NCI-H128 (cell line): ENCODE data around the gene SEMA3B.

Experiments used
- DNase-seq: peaks from one replicate; lab custom pipeline; 2025; ENCODE audit not compliant: unreplicated experiment; lab: John Stamatoyannopoulos, UW

The SEMA3B gene

DNA sequence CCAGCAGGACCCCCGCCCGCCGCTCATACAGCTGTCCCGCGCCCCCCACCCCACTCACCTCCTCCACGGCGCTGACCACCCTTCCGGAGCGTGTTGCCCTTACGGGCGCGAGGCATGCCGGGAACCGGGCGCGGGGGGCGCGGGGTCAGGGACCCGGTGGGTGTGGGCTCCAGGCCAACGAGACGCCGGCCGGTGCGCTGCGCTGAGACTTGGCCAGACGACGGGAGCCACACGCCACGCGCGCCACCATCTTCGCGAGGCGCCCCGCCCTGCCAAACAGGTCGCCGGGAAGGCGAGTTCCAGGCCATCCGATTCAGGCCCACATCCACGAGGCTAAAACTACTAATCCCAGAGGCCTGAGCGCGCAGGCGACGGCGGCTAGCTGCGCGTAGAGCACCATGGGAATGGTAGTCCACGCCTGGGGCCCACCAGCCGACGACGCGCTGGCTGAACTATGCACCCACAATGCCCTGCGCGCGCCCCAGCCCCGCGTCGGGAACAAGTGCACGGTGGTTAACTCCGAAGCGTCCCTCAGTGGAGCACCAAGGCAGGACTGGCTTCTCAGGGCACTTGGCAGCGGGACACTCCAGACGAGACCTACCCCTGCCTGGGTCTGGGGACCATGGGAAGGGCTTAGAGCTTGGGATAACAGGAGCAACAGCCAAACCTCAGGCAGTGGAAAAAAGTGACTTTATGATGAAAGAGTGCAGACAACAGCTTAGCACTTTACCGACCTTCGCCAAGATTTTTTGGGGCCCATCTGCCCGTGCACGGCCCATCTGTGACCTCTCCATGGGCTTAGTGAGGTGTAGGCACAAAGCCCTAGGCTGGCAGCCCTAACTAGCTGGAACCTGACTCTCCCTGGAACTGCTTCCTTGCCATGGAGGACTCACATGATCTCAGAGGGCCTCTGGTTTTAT is 23.5 kb downstream of the SEMA3B start, which contains the start of gene IFRD2:
TSS of gene IFRD2 (minus strand) at position 271 of the 920 bp plus-strand sequence. CDS start at position 116, 155 bp downstream.
- peak; percentile 75 for DNase-seq

DNA sequence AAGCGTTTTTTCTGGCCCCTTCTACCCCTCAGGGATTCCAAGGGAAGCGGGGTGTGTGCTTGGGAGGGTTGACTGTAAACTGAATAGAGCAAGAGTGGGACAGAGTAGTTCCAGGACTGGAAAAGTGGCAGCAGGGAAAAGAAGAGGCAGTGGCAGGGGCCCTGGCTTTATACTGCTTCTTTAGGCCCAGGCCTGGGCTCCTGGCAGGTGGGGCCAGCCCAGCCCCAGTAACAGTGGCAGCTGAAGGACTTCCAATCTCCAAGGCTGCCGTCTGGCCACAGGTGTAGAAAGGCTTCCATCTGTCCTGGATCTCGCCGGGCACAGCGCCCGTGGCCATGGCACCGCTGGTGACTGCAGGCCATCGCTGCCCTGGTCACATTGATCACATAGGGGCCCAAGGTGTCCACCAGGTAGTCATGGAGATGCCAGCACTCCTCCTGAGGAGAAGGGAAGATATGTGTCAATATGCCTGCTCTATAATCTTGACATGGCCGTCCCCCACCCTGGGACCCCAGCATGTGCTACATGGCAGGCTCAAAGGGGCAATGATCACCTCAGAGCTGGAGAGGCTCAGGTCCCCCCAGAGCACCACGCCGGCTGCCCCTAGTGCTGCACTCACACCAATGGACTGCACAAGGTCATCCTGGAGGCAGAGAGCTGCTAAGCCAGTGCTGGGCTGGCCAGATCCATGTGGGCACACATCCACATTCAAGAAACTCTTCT is 24.3 kb downstream of the SEMA3B start:
- no peak for DNase-seq

DNA sequence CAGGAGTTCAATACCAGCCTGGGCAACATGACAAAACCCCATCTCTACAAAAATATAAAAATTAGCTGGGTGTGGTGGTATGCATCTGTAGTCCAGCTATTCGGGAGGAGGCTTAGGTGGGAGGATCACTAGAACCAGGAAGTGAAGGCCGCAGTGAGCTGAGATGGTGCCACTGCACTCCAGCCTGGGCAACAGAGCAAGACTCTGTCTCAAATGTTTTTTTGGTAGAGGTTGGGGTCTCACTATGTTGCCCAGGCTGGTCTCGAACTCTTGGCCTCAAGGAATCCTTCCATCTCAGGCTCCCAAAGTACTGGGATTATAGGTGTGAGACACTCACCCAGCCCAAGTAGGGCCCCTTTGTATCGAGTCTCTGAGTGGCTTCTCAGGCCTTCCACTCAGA is 25.1 kb downstream of the SEMA3B start:
- no peak for DNase-seq

DNA sequence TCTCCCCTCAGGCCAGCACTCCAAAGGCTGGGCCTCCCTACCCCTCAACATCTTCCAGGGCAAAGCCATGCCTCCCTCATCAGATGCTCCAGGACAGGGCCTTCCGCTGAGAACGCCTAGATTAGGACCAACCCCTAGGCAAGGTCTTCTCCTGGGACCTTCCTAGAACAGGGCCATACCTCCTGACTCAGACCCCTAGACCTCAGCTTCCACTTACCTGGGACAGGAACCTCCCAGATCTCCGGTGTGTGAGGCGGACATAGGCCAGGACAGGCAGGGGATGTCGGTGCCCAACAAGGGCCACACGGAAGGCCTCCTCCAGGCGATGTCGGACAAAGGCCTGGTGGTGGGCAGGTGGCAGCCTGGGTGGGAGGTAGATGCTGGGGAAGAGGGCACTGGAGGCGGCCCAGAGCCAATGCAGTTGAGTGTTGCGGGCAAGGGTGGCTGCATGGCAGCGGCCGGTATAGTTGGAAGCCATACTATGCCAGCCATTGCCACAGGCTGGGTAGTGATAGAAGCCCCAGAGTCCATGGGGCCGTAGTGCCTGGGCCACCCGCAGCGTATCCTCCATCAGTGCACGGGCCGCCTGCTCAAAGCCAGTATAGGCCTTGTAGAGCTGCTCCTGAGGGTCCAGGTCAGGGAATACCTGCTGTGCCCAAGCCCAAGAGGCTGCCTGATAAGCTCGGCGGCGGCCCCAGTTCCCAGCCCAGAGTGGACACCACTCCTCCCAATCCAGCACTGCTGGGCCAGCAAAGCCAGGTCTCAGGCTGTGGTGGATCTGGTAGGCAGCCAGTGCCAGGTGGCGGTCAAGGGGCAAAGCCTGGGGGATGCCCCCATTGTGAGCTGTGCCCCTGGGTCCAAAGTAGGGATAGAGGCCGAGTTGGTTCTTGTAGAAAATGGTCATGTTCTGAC is 25.8 kb downstream of the SEMA3B start:
- DNase-seq, result no peak

DNA sequence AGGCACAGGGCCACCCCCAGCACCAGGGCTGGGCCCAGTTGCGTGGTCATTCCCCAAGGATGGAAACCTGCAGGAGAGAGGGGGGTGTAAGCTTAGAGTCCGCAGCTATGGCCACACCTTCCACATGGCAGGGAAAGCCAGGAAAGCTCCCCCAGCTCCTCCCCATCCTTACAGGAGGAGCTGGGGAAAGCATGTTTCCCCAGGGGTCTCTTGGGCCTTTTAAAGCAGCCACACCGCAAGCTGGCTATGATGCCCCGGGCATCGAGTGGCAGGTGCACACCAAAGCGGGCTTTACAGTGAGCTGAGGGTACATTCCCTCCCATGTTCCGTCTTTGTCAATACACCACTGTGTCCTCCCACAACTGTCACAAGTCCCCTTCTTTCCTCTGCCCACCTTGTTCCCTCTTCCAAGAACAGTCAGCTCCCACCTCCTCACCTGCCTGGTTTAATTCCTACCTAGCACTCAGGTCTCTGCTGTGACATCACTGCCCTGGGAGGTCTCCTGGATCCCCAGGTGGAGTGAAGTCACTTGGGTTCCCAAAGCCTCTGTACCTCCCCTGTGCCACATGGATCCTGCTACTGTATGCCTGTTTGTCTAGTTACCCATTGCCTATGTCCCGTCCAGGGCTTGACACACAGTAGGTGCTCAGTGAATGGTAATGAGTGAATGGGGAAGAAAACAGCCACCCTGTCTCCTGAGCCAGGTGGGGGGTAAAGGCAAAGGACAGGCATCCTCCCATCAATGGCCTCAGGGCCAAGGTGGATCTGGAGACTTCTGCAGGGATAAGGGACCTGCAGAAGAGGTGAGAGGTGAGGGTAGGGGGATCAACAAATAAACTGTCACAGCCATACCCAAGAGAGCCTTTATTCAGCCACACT is 26.8 kb downstream of the SEMA3B start:
- DNase-seq, result no peak

DNA sequence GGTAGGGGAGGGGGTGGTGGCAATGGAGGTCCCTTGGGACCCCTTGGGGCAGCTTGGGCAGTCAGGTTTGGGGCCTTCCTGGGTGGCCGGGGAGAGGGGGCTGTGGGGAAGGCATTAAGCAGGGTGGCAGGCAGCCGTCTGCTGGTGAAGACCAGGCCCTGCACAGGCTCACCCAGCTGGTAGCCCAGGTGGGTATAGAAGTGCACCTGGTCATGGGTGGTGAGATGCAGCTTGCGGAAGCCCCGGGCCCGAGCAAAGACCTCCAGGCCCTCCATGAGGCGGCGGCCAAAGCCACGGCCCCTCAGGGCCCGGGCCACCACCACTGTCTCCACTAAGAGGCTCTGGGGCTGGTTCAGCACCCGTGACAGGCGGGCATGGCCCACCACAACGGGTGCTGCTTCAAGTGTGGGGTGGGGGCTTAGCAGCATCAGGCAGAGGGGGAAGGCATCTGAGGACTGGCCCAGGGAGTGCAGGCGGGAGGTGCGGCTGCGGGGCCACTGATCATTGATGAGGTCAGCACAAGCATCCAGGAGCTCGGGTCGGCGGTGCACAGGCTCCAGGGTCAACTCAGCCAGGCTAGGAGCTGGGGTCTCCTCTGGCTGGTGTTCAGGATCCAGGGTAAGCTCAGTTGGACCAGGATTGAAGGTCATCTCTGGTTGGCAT is 27.9 kb downstream of the SEMA3B start:
- no peak for DNase-seq

DNA sequence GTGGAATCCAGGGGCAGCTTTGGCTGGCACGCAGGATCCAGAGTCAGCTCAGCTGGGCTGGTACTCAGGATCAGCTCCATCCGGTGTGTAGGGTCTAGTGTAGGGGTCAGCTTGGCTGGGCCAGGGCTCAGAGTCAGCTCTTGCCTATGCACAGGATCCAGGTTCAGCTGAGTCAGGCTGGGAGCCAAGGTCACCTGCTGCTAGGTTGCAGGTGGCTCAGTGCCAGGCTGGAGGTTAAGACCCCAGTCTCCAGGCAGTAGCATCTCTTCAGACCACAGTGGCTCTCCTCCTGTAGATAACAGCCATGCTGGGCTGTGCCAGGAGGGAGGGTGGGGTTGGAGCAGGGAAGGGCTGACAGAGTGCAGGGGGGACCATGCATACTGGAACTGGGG is 28.4 kb downstream of the SEMA3B start:
- no peak for DNase-seq

DNA sequence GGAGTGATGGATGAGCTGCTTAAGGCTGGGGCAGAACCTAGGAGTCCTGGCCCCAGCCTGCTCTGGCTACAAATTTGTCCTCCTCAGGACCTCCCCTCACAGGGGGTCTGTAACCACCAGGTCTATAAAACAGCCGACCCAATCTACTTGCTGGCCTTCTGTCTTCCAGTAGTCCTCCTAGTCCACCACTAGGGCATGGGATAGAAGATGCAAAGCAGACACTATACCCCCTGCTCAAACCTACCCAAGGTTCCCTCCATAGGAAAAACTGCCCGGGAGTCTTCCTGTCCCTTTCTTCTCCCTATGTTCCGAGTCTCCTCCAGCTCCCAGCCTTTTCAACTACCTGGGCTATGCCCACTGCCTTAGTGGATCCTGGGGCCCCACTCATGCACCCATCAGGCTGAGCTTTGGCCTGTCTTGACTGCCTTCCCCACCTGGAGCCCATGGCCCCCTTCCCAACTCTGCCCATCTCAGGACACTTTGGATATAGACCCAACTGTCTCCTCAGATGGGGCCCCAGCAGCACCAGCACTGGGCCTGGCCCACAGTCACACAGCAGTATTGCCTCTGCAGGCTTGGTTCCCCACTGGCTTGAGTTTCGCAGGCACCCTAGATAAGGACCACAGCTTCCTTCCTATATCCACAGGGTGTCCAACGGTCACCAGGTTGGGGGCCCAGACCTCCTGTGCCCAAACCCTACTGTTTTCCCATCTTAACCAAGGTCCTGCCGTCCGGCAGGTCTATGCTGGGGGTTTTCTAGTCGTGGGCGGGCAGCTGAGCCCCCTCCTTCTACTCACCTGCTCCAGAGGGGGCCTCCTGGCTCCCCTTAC is 29.2 kb downstream of the SEMA3B start:
- no peak for DNase-seq

DNA sequence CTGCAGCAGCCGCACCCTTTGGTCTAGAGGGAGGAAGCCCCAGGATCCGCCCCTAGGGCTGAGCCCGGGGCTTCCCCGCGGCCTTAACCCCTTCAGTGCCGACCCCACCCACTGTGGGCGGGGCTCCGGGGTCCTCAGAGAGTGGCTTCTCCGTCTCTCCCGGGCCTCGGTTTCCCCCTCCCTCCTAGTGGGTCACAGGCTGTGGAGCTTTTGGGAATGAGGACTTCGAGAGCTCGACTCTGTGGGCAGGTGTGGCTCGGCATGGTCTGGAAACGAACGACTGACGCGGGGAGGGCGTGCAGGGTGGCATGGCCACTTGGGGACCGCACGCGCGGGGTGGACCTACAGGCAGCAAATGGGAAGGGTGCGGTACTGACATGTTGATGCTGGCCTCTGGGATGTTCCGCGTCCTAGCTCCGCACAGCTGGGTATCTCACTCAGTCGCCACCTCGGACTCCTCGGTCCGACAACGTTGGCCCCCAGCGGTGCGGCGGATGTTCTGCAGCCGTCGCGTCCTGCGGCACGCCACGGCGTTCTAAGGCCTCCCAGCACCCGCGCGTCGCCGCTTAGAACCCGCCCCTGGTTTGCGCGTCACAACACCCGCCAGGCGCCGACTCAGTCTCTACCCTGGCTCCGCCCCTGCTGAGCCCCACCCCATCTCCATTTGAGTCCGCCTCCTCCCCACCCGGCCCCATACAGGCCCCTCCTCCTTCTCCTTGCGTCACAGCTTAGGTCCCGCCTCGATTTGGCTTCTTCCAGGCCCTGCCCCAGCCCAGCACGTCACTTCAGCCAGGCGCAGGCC is 30.1 kb downstream of the SEMA3B start, which contains the start of the genes HYAL3 and NAA80:
TSS of gene HYAL3 (minus strand) at position 570 of the 802 bp plus-strand sequence. CDS start 3,803 bp downstream, outside the sequence.
TSS of gene NAA80 (minus strand) at position 570 of the 802 bp plus-strand sequence. CDS start 1,942 bp downstream, outside the sequence.
- peak; percentile 91 for DNase-seq

DNA sequence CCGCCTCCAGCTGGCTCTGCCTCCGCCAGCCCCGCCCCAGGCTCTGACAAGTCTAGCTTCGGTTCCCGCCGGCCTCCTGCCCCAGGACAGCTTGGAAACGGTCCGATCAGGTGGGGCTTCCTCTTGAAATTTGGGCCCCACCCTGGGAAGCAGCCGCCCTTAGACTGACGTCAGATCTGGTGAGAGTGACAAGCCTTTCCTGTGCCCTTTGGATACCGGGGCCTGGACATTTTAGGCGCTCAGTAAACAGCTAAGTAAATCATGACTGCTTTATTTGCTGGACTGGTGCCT is 30.6 kb downstream of the SEMA3B start:
- no peak for DNase-seq

DNA sequence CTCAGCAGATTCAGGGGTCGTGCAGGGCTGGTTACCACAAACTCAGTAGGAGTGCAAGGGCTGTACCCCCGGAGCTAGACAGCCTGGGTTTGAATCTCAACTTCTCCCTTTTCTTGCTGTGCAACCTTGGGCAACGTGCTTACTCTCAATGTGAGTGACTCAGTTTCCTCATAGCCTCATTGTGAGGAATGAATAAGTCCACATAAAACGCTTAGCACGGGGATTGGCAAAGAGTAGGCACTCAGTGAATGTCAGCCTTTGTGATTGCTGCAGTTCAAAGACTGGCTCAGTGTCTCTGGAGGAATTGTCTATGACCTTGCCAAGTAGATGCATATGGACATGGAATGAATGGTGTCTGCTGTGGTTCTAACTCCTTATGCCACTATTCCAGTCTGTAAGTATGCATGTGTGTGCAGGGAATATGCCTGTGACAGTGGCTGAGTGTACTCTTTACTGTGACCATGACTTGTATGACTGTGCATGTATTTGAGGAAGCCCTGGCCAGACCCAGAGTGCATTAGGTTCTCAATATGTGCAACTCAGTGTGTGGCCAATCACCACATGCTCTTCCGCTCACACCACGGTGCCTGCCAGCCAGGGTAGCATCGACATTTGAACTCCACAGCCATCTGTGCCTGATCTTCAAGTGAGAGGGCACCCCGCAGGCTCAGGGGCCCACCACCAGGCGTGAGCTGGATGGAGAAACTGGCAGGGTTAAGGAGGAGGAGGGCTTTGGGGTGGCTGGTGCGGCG is 31.2 kb downstream of the SEMA3B start:
- no peak for DNase-seq

DNA sequence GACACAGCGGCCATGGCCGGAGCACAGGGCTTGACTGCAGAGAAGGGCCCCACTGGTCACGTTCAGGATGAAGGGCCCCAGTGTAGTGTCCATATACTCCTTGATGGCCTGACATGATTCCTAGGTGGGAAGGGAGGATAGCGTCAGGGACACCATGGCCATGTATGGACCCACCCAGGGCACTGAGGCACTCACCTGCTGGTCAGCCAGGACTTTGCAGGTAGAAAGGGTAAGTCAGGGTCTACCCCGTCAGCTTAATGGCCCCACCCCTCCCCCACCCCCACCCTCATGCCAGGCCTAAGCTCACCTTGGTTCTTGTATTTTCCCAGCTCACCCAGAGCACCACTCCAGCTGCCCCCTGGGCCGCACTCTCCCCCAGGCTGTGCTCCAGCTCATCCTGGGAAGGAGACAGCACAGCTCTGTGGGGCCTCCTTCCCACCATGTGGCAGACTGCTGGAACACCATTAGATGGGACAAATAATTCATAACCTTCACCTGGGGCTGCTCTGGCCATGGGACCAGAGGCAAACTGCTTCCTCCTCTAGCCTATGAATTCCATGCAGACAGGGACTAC is 31.8 kb downstream of the SEMA3B start:
- DNase-seq, result no peak

DNA sequence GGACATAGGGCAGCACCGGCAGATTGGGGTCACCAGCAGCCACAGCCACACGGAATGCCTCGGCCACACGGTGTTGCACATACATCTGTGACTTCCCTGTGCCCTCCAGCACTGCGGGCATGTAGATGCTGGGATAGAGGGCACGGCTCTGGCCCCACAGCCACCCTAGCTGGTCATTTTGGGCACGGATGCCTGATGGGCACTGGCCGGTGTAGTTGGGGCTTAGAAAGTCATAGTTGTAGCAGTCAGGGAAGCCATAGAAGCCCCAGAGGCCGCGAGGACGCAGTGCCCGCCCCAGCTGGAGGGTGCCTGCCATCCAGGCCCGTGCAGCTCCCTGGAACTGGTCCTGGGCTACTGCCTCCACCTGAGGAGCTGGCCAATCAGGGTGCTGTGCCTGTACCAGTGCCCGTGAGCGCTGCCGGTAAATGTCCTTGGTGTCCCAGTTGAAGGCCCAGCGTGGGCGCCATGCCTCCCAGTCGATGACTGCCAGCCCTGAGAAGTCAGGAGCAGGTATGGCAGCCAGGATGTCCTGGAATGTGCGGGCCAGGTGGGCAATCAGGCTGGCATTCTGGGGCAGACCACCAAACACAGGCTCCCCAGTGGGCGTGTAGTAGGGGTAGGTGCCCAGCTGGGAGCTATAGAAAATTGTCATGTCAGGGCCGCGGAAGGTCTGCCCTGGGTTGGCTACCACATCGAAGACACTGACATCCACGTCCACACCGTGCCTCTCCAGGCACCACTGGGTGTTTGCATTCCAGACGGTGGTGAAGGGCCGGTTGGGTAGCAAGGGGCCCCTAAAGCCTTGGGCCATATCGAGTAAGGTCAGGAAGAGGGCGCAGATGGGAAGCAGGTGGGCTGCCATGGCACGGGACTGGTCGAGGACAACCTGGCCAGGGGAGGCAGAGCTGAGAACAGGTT is 33.4 kb downstream of the SEMA3B start:
- no peak for DNase-seq

DNA sequence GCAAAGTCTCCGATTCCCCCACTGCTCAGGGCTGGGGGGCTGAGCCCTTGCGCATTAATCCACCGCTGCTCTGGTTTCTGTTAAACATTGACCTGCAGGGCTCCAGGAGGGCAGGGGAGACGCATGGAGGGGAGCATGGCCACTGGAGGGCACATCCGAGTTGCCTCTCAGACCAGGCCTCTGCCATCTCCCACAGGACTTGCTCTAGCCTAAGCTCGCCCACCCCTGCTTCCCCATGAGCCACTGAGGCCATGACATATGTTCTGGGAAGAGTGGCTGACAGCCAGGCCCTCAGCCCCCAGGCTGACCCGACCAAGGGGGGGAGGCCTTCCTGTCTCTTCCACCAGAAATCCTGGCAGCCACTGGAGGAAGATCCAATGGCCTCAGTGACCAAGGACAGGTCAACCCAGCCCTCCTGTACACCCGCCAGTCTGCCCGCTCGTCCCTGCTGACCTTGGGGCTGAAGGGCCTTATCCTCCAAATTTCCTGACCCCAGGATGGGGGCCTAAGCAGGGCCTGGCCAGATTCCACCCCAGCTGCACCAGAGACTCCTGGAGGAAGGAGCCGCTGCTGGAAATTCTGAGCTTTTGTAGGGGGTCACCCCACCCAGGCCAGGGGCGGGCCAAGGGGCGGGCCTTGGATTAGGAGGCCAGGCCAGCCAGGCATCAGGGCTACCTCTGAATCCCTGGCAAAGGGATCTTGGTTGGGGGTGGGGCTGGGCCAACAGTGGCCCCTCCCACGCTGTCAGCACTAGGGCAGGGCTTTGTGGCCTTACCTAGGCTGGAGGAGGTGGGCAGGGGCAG is 34.3 kb downstream of the SEMA3B start, which contains the start of gene HYAL1:
TSS of gene HYAL1 (minus strand) at position 562 of the 803 bp plus-strand sequence. CDS start 618 bp downstream, outside the sequence.
- no peak for DNase-seq

DNA sequence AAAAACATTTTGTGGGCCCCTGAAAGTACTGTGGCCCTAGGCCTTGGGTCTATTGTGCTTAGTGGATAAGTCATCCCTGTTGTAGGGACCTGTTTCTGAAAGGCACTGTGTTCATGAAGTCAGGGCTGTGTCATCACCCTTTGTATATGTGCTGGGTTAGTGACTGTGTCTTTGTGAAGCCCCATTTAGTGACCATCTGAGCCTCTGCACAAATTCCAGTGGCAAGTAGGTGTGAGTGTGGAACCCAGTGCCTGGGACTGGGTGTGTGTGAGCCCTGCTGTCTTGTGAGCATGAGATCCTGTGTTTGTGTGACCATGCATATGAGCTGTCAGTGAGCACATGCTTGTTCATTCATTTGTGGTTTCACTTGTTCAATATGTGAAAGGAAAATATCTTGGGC is 35.7 kb downstream of the SEMA3B start:
- no peak for DNase-seq
